NCI-H2107 treated with DMSO at 0.1 percent for 48 hours (cell line): ENCODE measurements around the gene HABP4.
"Not testable (repeated sequence)": the region's sequence is repeated elsewhere in the genome, so short reads cannot be mapped to it uniquely, and the experiment has no call there.

Source experiments
- DNase-seq: peaks from one replicate; lab custom pipeline; 2025; ENCODE audit not compliant: unreplicated experiment; lab: John Stamatoyannopoulos, UW

HABP4 gene

GRCh38 chr9:96495341-96495740 is 45.4 kb downstream of the HABP4 start:
- DNase-seq = no peak

GRCh38 chr9:96496368-96497116 is 46.6 kb downstream of the HABP4 start:
- DNase-seq = no peak

GRCh38 chr9:96497117-96497399 is 47.1 kb downstream of the HABP4 start:
- no peak for DNase-seq

- no peak for DNase-seq
These were observed 48.8 kb downstream of the HABP4 start for GRCh38 chr9:96498796-96499195.

GRCh38 chr9:96499257-96499656 is 49.3 kb downstream of the HABP4 start:
- no peak for DNase-seq

GRCh38 chr9:96500696-96501632 is 51.0 kb downstream of the HABP4 start:
- DNase-seq = no peak

- DNase-seq = no peak
These were observed 51.9 kb downstream of the HABP4 start for GRCh38 chr9:96501633-96502538.

- DNase-seq = no peak
These were observed 52.8 kb downstream of the HABP4 start for GRCh38 chr9:96502539-96503373.

GRCh38 chr9:96503374-96503748 is 53.4 kb downstream of the HABP4 start:
- DNase-seq = not testable (repeated sequence)

- no peak for DNase-seq
These were observed 53.9 kb downstream of the HABP4 start for GRCh38 chr9:96503918-96504317.

GRCh38 chr9:96505316-96505991 is 55.5 kb downstream of the HABP4 start:
- DNase-seq = no peak

- no peak for DNase-seq
These were observed 58.4 kb downstream of the HABP4 start for GRCh38 chr9:96508227-96508940.

- DNase-seq = no peak
These were observed 59.1 kb downstream of the HABP4 start for GRCh38 chr9:96509026-96509425.

- no peak for DNase-seq
These were observed 59.9 kb downstream of the HABP4 start for GRCh38 chr9:96509848-96510247.

GRCh38 chr9:96510258-96510657 is 60.3 kb downstream of the HABP4 start:
- DNase-seq = no peak

- DNase-seq = no peak
These were observed 62.3 kb downstream of the HABP4 start for GRCh38 chr9:96512240-96512639.

GRCh38 chr9:96513622-96514021 is 63.7 kb downstream of the HABP4 start:
- DNase-seq = no peak

- no peak for DNase-seq
These were observed 64.3 kb downstream of the HABP4 start for GRCh38 chr9:96514108-96514799.

- no peak for DNase-seq
These were observed 64.8 kb downstream of the HABP4 start for GRCh38 chr9:96514800-96515158.
